GM04503 (cell line): Measurements from ENCODE around the gene DEFB129.
"Not testable (repeated sequence)": the region's sequence is repeated elsewhere in the genome, so short reads cannot be mapped to it uniquely, and the experiment has no call there.

Source experiments
- DNase-seq: peaks from one replicate; pipeline ENCODE4 v3.0.0-alpha.2; 2012; ENCODE audit warnings: low read depth

DEFB129 gene

DNA sequence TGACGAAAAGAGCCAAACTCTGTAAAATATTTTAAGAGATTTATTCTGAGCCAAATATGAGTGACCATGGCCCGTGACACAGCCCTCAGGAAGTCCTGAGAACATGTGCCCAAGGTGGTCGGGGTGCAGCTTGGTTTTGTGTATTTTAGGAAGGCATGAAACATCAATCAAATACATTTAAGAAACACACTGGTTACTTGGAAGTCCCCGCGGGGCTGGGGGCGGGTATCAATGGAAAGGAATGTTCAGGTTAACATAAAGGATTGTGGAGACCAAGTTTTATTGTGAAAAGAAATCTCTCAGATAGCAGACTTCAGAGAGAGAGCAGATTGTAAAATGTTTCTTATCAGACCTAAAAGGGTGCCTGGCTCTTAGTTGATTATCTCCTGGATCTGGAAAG is 26.4 kb downstream of the DEFB129 start:
- DNase-seq, result not testable (repeated sequence)

DNA sequence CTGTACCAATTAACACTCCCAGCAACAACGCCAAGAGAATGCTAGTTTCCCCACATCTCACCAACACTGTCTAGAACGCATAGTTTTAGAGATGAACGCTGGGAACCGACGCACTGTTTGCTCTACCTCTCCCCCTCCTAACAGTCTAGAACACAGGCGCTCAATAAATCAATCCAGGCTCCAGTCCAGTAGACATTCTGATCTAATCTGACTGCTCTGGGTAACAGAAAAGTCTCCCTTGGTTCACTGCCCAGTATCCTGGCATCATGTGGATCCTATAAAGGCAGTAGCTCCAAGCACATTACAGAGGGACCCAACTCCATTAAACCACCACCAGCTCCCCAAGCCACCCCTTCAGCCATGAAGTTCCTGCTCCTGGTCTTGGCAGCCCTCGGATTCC is 30.4 kb downstream of the DEFB129 start, which contains the start of gene DEFB132:
Gene DEFB132, plus strand, starts transcription at position 306 of the 400 bp plus-strand sequence. Its CDS starts 55 bp downstream, at position 361.
- no peak for DNase-seq

DNA sequence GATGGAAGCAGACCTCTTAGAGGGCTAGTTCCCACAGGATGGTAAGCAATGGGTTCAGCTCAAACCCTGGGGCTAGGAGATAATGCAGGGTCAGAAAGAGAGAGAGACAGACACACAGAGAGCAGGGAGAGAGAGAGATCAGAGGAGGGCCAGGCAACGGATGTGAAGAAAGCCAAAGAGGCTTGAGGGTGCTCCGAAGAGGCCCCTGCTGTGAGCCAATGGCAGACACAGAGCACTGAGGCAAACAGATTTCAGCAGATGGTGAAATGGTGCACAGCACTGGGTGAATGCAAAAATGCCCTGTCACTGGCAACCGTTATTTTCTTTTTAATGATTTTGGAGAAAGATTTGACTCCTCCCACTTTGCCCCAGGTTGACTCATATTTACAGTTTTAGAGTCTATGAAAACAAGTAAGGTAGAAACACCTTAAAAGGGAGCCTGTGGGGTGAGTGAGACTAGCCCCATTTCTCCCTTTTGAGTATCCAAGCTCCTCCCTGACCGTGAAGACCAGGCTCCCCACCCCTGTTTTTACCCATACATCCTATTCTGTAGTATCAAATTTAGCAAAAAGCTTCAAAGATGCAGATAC is 31.3 kb downstream of the DEFB129 start:
- DNase-seq, result no peak

DNA sequence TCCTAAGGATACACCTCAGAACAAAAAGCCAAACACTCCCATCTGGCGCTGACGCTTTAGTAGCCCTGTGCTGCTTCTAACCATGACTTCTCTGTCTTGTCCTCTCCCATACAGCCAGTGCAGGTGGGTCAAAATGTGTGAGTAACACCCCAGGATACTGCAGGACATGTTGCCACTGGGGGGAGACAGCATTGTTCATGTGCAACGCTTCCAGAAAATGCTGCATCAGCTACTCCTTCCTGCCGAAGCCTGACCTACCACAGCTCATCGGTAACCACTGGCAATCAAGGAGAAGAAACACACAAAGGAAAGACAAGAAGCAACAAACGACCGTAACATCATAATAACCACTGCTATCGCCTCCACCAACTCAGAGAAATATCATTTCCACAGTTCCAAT is 31.9 kb downstream of the DEFB129 start:
- DNase-seq, result no peak

DNA sequence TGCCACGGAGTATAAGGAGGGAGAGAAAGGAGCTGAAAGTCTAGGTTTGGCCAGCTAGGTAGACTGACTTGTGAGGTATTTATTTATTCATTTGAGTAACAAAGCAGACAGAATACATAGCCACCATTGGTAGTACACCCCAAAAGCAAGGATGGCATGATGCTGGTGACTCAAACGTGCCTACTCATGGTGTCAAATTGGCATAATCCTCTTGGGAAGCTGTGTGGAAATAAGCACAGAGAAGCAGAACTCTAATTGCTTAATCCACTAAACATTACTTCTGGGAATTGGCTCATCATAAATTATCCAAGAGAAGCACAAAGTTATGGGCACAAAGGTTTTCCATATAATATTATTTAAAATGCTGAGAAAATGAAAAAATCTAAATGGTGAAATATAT is 32.9 kb downstream of the DEFB129 start:
- DNase-seq, result no peak

DNA sequence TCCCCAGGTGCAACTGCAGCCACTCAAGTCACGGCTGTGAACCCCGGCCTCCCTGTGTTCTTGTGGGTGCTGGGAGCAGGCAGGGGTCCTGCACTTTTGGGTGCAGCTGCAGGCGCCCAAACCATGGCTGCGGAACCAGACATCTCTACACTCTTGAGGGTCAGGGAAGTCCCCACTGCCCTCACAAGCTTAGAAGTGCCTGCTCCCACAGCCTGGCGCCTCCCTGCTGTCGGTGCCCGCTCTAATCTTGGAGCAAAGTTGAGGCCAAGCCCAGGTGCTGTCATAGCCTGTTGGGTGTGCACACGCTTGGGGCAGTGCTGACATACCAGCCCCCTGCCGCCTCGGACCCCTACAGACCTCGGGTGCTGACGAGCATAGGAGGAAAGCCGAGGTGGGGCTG is 36.6 kb downstream of the DEFB129 start:
- DNase-seq, result no peak

DNA sequence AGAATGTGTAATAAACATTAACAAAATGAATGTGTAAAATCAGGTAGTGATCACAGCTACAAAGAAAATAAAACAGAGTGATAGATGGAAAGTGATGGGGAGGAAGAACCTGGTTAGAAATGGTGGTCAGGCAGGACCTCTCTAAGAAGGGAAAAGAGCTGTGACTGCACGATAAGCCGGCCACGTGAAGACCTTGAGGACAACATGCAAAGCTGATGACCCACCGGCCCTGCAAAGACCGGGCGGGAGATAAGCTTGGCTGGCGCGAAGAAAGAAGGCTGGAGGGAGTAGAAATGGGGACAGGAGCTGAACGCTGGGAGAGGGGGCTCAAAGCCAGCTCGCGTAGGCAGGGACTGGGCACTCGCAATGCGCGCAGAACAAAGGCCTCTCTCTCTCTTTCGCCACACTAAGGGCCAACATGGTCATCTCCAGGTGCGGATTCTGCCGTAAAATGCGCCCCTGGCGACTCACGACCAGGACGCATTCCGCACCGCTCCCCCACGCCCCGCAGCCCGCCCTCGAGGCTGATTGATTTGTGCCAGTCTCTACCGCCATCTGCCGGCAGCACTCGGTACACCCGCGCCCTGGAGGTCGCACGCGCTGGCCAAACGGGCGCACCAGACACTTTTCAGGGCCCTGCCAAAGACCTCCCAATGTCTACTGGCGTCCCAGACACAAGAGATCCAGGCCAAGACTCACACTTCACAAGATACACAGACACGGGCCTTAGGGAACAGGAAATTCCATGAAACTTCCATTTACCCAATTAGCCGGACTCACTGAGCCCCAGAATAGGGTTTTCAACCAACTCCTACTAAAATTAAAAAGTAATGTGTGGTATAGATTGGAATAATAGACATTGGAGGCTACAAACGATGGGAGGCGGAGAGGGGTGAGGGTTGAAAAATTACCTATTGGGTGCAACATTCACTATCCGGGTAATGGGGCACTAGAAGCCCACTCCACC is 39.8 kb downstream of the DEFB129 start:
- DNase-seq, result no peak

DNA sequence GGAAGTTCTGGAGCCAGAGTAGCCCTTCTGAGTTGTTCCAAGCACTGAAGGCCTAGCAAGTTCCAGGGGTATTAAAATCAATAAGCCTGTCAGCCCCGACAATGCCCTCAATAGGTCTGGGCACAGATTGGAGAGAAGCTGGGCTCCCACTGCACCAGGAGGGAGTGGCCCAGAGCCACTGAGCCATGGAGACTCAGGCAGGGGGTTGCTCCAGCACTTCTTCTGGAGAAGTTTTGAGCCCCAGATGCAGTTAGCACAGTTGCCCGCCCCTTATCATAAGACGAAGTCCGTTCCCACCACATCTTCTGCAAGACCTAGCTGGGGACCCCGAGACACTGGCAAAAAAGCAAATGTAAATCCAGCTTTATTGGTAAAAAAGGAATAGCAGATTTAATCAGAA is 43.5 kb downstream of the DEFB129 start:
- DNase-seq, result no peak

DNA sequence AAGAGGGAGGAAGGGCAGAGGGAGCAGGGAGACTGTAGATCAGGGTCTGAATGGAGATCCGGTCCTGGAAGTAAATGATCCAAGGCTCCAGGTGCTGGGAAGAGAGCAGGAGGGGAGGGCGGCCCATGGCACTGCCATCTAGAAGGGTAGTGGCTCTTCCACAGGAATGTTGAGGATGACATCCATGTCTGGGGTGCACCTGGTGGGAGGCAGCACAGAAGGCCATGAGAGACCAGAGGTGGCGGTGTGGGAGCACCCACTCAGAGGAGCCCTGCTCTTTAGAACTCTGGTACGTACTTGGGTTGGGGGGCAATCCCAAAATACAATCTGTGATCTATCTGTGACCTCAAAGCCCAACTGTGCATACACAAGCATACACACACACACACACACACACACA is 44.0 kb downstream of the DEFB129 start:
- no peak for DNase-seq

DNA sequence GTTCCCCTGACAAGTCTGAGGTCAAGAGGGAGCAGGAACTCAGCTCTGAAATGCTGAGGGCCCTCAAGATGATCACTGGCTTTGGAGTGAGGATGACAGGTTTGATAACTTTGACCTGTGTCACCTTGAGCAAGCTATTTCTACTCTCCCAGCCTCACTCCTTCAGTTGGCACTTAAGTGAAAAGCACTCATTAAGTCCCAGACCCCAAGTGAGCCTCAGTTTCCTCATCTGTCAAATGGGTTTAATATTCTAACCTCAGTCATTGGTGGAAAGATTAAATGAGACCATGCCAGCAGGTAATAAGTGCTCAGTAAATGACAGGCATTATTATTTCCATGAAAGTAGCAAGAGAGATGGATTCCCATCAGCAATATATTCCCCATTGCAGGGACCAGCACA is 44.5 kb downstream of the DEFB129 start:
- DNase-seq, result no peak

DNA sequence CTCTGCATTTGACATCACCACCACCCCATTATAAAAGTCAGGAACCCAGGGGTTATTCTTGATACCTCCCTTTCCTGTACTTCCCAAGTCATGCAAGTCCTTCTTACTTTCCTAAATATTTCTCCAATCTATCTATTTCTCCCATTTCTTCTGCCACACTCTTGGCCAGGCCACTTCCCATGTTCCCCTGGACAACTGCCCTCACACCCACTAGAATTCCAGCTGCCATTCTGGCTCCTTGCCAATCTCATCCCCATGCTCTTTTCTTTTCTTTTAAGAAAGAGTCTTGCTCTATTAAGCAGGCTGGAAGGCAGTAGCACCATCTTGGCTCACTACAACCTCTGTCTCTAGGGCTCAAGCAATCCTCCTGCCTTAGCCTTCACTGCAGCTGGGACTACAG is 45.7 kb downstream of the DEFB129 start:
- no peak for DNase-seq

DNA sequence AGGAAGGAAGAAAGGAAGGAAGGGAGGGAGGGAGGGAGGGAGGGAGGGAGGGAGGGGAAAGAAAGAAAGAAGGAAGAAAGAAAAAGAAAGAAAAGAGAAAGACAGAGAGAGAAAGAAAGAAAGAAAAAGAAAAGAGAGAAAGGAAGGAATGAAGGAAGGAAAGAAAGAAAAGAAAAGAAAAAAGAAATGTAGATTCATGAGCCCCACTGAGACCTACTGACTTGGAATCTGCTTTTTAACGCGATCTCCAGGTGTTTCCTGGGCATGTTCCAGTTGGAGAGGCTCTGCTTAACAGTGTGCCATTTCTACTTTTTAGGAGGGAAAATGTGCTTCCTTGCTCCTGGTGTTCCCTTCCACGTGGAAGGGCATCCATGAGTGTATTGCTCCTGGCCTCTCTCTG is 46.8 kb downstream of the DEFB129 start:
- no peak for DNase-seq

DNA sequence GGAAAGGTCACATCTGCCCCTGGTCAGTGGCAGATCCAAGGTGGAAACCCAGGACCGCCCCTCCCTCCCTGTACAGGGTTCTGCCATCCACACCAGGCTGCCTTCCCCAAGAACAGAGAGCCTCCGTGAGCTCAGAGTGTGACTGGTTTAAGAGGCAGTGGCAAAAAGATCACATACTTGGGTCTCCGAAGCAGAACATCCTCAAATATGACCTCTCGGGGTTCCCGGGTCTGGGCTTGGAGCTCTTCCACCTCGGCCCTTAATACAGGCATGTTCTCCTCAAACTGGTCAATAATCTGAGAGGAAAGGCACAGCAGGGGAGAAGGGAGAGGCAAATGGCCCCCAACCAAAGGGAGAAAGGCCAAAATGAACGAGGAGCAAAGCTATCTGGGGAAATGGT is 48.7 kb downstream of the DEFB129 start:
- no peak for DNase-seq

DNA sequence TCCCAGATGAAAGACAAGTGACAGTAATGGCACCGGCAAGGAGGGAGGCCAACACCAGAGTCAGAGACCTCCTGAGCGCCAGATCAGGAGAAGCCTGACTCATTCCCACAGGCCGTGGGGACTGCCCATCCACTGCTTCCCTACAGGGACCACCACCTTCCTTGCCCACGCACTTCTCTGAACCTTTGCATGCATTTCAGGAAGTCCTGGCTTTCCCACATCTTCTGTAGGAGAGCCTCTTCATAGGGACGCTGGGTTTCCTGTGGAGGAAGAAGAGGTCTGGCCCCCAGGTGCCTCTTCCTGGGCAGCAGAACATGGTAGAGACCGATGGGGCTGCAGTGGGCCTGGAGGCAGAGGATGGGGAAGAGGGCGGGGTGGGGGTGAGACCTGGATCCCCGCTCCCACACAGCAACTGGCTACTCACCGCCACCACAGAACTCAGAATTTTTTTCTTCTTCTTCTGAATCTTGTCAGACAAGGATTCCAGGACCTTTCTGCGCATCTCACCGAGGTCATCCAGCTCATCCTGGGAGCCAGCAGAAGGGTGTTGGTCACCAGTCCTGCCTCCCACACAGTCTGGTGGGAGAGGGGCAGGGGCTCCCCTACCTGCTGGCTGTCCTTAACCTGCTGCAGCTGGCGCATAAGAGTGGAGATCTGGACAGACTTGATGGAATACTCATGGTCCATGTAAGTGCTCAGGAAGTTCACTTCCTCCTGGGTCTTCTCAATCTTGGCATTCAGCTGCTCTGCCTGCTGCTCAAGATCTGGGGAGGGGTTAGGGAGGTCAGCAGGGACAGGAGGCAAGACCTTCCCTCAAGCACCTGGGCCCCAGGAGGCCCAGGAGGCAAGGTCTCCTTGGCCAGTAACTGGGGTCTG is 49.8 kb downstream of the DEFB129 start:
- DNase-seq, result no peak

DNA sequence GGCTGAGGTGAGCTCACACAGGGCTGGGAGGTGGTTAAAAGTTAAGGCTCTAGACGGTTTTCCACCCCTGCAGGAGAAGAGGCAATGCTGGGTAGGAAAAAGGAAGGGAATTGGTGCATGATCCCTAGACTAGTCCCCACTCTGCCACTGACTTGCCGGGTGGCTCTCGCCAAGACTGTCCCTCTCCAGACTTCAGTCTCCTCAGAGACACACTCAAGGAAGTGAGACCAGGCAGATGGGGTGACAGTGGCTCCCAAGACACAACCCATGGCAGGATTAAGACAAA is 50.4 kb downstream of the DEFB129 start:
- DNase-seq, result no peak

DNA sequence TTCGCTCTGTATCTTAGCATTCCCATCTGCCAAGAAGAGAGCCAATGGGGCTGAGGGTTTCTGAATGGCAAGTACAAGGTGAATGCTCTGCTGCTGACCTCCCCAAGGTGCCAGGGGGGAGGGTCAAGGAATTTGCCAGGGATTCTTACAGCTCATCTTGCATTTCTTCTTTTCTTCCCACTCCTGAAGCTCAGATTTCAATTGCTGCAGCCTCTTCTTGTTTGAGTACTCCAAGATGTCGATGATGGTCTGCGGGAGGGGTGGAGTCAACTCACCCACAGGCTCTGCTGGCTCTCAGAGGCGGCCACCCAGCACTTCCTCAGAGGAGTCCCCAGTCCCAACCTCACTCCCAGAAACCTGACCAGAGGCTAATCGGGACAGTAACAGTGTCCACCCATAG is 51.1 kb downstream of the DEFB129 start:
- DNase-seq, result no peak

DNA sequence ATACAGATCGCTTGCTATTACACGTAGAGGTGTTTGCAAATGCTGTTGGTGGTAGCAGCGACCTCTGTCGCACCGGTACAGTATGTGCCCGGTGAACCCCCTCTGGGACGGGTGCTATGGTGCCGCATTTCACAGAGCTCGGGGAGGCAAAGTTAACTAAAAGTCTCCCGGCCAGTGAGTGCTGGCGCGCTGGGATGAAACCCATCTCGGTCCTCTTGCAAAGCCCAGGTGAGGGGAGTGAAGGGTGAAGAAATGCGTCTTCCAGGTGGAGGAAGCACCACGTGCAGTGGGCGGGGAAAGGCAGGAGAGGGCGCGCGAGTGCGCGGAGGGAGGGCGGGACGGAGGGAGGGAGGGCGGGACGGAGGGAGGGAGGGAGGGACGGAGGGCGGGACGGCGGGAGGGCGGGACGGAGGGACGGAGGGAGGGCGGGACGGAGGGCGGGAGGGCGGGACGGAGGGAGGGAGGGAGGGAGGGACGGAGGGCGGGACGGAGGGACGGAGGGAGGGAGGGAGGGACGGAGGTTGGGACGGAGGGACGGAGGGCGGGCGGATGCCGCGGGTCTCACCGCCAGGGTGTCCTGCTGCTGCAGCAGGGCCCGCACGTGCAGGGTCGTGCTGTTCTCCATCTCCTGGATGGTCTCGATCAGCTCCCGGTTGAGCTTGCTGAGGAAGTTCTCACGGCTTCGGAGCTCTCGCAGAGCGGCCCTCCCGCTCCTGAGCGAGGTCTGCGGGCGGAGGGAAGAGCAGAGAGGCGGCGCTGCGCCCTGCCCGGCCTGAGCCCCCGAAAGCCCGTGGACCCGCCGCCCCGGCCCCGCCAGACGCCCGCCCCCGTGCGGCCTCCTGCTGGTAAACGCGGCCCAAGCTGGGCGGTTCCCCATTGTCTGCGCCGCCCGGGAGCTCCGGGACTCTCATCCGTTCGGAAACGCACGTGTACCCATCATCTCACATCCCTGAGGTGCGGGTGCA is 51.8 kb downstream of the DEFB129 start:
- no peak for DNase-seq
